ENCODE results near the gene ZXDC. TPM values are rescaled to one million over a fixed set of nuclear protein-coding genes. Genes with fewer than 3 reads are reported as not detected.

Gene ZXDC
- total and polyA plus RNA-seq, 9 of the 15 experiments (the other 6 are each of a cell fraction or from before 2014, with no cell fraction given): 0.59 to 13.4 (median 7.3) TPM

GRCh38 chr3:126414961-126415660 lies 60.6 kb downstream of the ZXDC start:
- no TSS peak for BruUV-seq (replicated peaks)
- ChIA-PET POLR2A (no interaction called here), CTCF (ENCODE audit: low intra/inter-chr PET ratio) (no interaction called here)
- Histone ChIP-seq H3K9ac (ENCODE audit: insufficient read depth in 1 of 2, low read depth in 2 of 2, low read length in 2 of 2) (no peak overlapping the region), H3K79me2 (ENCODE audit: control insufficient read depth, insufficient read depth, low read length) (no peaks in the 10 kb centered on the region), H3K27me3 (ENCODE audit: control insufficient read depth in 2 of 2, insufficient read depth in 2 of 2, low read length in 2 of 2) (peaks cover 3 to 40% of the 10 kb centered on the region in 2 experiments; a peak in 3 of 5 replicates), H3K4me3 (no peak overlapping the region), H3K4me2 (ENCODE audit: insufficient read depth, low read length) (no peak overlapping the region), H4K20me1 (replicated peaks; ENCODE audit: control insufficient read depth, insufficient read depth, low read length) (no peaks in the 10 kb centered on the region), H3K36me3 (ENCODE audit: control insufficient read depth, insufficient read depth, low read length) (no peaks in the 10 kb centered on the region), H2AFZ (ENCODE audit: low read depth, low read length) (no peak overlapping the region), H3K4me1 (replicated peaks in 1 of 2; ENCODE audit: control insufficient read depth in 2 of 2, insufficient read depth in 2 of 2, low read length in 2 of 2) (peaks cover 0 to 11% of the 10 kb centered on the region in 2 experiments; a peak in 2 of 5 replicates), H3K27ac (ENCODE audit: extremely low read depth, low read depth, low read length) (no peak overlapping the region), H3K9me3 (replicated peaks; ENCODE audit: control insufficient read depth, insufficient read depth, low read depth, low read length) (no peaks in the 10 kb centered on the region), H3K9me1 (ENCODE audit: control insufficient read depth, insufficient read depth, low read length) (no peaks in the 10 kb centered on the region)
- 0% methylated on average over 4 of the region's 12 CpGs for WGBS (ENCODE audit: insufficient coverage, low coverage, missing lambda C conversion rate)
- intact Hi-C loops (cut with micrococcal nuclease): no loop called here
- in situ Hi-C loops (cut with MboI): no loop called here
- no peak for FAIRE-seq
- DNase-seq (ENCODE audit: extremely low read depth in 1 of 4, low spot score in 3 of 4): no peak
- no peak for ATAC-seq
- TF ChIP-seq PRDM10 (IDR thresholded peaks at IDR 0.05; ENCODE audit: partially characterized antibody) (no peak), PRPF4 (IDR thresholded peaks at IDR 0.05; ENCODE audit: insufficient read depth, low read depth, low read length, poor library complexity, severe bottlenecking) (no peak), EP300 (IDR thresholded peaks at IDR 0.05; ENCODE audit: low read length) (no peak), STAT6 (CRISPR knock-in tag; IDR thresholded peaks at IDR 0.05) (no peak), ID3 (CRISPR knock-in tag; IDR thresholded peaks at IDR 0.05) (no peak), ID3 (tag; IDR thresholded peaks at IDR 0.05) (no peak), ZNF140 (CRISPR knock-in tag; IDR thresholded peaks at IDR 0.05) (no peak), ETV6 (IDR thresholded peaks at IDR 0.05; ENCODE audit: borderline replicate concordance in 1 of 2, low read depth in 2 of 2, low read length in 1 of 2) (no peak), ETV6 (CRISPR knock-in tag; IDR thresholded peaks at IDR 0.05; ENCODE audit: borderline replicate concordance) (no peak), MAX (CRISPR knock-in tag; IDR thresholded peaks at IDR 0.05) (no peak), ATF4 (CRISPR knock-in tag; IDR thresholded peaks at IDR 0.05) (no peak), ETV1 (tag; conservative IDR thresholded peaks at IDR 0.05; ENCODE audit: low read depth) (no peak), HMG20A (CRISPR knock-in tag; conservative IDR thresholded peaks at IDR 0.05) (no peak), SMAD4 (CRISPR knock-in tag; conservative IDR thresholded peaks at IDR 0.05) (no peak)
